ENCODE data around the gene WIZ.

GRCh38 chr19:15399234-15399515 lies 50.6 kb downstream of the WIZ start:
- no peak for TF ChIP-seq EZH2 (IDR thresholded peaks at IDR 0.05; ENCODE audit: low read length)
- TF ChIP-seq CTCF (optimal IDR thresholded peaks at IDR 0.05 in 1 of 3, IDR thresholded peaks at IDR 0.05 in 1 of 3, conservative IDR thresholded peaks at IDR 0.05 in 1 of 3; ENCODE audit: extremely low read depth in 1 of 3, insufficient read depth in 2 of 3, low read length in 3 of 3): no peak
